ENCODE data around the gene NSL1. TPM values are rescaled to one million over a fixed set of nuclear protein-coding genes. Genes with fewer than 3 reads are reported as not detected.
"Not testable (repeated sequence)": the region's sequence is repeated elsewhere in the genome, so short reads cannot be mapped to it uniquely, and the experiment has no call there.

Gene NSL1
- total and polyA plus RNA-seq, 2 donors, result 23.8 to 48.8 TPM

DNA sequence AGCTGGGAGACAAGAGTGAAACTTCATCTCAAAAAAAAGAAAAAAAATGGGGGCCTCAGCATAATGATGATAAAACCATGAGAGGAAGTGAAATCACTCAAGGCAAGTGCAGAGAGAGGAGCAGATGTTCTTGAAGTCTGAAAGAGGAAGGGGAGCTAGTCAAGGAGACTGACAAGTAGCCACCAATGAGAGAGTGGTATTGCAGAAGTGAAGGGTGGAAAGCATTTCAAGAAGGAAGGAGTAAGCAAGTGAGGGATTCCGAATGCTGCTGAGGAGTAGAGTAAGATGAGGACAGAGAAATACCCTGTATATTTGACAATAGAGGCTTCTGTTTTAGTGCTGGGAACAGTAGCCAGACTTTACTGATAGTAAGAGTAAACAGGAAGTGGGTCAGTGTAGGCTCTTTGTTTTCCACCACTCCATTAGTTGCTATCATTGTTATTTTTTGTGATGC lies 3.0 kb upstream of the NSL1 start:
- Histone ChIP-seq H3K27ac (ENCODE audit: low read depth in 1 of 2, low read length in 1 of 2) (peak overlapping the region; percentile 20 to 43), H3K36me3 (ENCODE audit: control insufficient read depth in 2 of 2, insufficient read depth in 2 of 2, low read length in 1 of 2) (peaks cover 8 to 19% of the 10 kb centered on the region in 2 donors), H3K27me3 (ENCODE audit: control insufficient read depth in 2 of 2, insufficient read depth in 1 of 2, low read length in 1 of 2) (no peaks in the 10 kb centered on the region), H3K9me3 (ENCODE audit: control insufficient read depth in 2 of 2, insufficient read depth in 1 of 2, low read length in 1 of 2) (no peaks in the 10 kb centered on the region), H3K4me1 (ENCODE audit: control insufficient read depth in 2 of 2, insufficient read depth in 2 of 2, low read length in 2 of 2) (peaks cover 2 to 16% of the 10 kb centered on the region in 2 donors), H3K4me3 (ENCODE audit: low read length in 2 of 2) (no peak overlapping the region)
- peak in 7 of 9 donors; percentile 14 to 74 (median 37) for DNase-seq (ENCODE audit: low read depth in 6 of 9, low spot score in 9 of 9)
- WGBS, result 89% methylated on average over 1 of the region's 1 CpG

GRCh38 chr1:212792396-212792908 lies 875 bp upstream of the NSL1 start:
- H3K9me3 ChIP-seq (ENCODE audit: control insufficient read depth in 2 of 2, insufficient read depth in 1 of 2, low read length in 1 of 2), result no peaks in the 10 kb centered on the region
- 28% methylated on average over 16 of the region's 16 CpGs for WGBS
- DNase-seq (ENCODE audit: low read depth in 6 of 9, low spot score in 9 of 9), result peak in 1 of 9 donors; percentile 19
- peaks cover 3 to 7% of the 10 kb centered on the region in 2 donors for H3K36me3 ChIP-seq (ENCODE audit: control insufficient read depth in 2 of 2, insufficient read depth in 2 of 2, low read length in 1 of 2)
- no peaks in the 10 kb centered on the region for H3K27me3 ChIP-seq (ENCODE audit: control insufficient read depth in 2 of 2, insufficient read depth in 1 of 2, low read length in 1 of 2)
- H3K27ac ChIP-seq (ENCODE audit: low read depth in 1 of 2, low read length in 1 of 2), result peak overlapping the region; percentile 81 to 85
- peak overlapping the region; percentile 76 to 80 for H3K4me3 ChIP-seq (ENCODE audit: low read length in 2 of 2)
- H3K4me1 ChIP-seq (ENCODE audit: control insufficient read depth in 2 of 2, insufficient read depth in 2 of 2, low read length in 2 of 2), result peaks cover 2 to 16% of the 10 kb centered on the region in 2 donors

- H3K27me3 ChIP-seq (ENCODE audit: control insufficient read depth in 2 of 2, insufficient read depth in 1 of 2, low read length in 1 of 2), result no peaks in the 10 kb centered on the region
- peaks cover 2 to 16% of the 10 kb centered on the region in 2 donors for H3K4me1 ChIP-seq (ENCODE audit: control insufficient read depth in 2 of 2, insufficient read depth in 2 of 2, low read length in 2 of 2)
- peak overlapping the region; percentile 70 to 85 for H3K27ac ChIP-seq (ENCODE audit: low read depth in 1 of 2, low read length in 1 of 2)
- H3K9me3 ChIP-seq (ENCODE audit: control insufficient read depth in 2 of 2, insufficient read depth in 1 of 2, low read length in 1 of 2), result no peaks in the 10 kb centered on the region
- H3K36me3 ChIP-seq (ENCODE audit: control insufficient read depth in 2 of 2, insufficient read depth in 2 of 2, low read length in 1 of 2), result peaks cover 6 to 8% of the 10 kb centered on the region in 2 donors
- WGBS, result under 1% methylated on average over 22 of the region's 22 CpGs
- no peak for DNase-seq (ENCODE audit: low read depth in 6 of 9, low spot score in 9 of 9)
- peak overlapping the region; percentile 76 to 80 for H3K4me3 ChIP-seq (ENCODE audit: low read length in 2 of 2)
Observed at GRCh38 chr1:212791261-212791675, 309 bp downstream of the NSL1 start.

DNA sequence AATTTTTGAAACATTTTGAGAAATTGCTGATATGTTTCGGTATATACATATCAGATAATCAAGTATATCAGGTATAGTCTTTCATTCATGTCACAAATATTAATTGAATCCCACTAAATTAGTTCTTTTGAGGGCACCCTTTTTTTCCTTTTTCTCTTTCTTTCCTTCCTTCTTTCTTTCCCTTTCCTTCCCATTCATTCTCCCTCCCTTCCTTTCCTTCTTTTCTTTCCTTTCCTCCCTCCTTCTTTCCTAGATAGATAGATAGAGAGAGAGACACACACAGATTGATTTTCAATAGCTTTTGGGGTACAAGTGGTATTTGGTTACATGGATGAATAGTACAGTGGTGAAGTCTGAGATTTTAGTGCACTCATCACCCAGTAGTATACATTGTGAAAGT lies 5.7 kb downstream of the NSL1 start:
- WGBS, result 99% methylated on average over 1 of the region's 1 CpG
- no peak overlapping the region for H3K4me3 ChIP-seq (ENCODE audit: low read length in 2 of 2)
- no peak for DNase-seq (ENCODE audit: low read depth in 6 of 9, low spot score in 9 of 9)
- H3K36me3 ChIP-seq (ENCODE audit: control insufficient read depth in 2 of 2, insufficient read depth in 2 of 2, low read length in 1 of 2), result peaks cover 10 to 33% of the 10 kb centered on the region in 2 donors
- peaks cover 1 to 2% of the 10 kb centered on the region in 2 donors for H3K4me1 ChIP-seq (ENCODE audit: control insufficient read depth in 2 of 2, insufficient read depth in 2 of 2, low read length in 2 of 2)
- H3K27ac ChIP-seq (ENCODE audit: low read depth in 1 of 2, low read length in 1 of 2), result no peak overlapping the region
- no peaks in the 10 kb centered on the region for H3K9me3 ChIP-seq (ENCODE audit: control insufficient read depth in 2 of 2, insufficient read depth in 1 of 2, low read length in 1 of 2)
- H3K27me3 ChIP-seq (ENCODE audit: control insufficient read depth in 2 of 2, insufficient read depth in 1 of 2, low read length in 1 of 2), result no peaks in the 10 kb centered on the region

DNA sequence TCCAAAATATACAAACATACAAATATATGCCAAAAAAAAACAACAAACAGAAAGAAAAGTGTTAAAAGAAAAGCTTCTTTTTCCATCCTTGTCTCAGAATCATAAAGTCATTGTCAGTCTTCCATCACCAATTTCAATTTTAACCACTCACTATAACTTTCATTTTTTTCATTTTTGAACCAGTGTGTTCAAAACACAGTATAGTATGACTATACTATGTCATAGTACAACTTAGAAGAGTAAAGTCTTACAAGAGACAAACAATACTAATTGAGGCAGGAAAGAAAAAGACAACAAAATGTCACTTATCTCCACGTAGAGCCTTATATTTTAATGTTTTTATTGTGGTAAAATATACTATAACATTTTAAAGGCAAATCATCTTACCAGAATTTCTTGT lies 7.6 kb downstream of the NSL1 start:
- Histone ChIP-seq H3K27me3 (ENCODE audit: control insufficient read depth in 2 of 2, insufficient read depth in 1 of 2, low read length in 1 of 2) (no peaks in the 10 kb centered on the region), H3K4me1 (ENCODE audit: control insufficient read depth in 2 of 2, insufficient read depth in 2 of 2, low read length in 2 of 2) (no peaks in the 10 kb centered on the region), H3K4me3 (ENCODE audit: low read length in 2 of 2) (no peak overlapping the region), H3K27ac (ENCODE audit: low read depth in 1 of 2, low read length in 1 of 2) (no peak overlapping the region), H3K36me3 (ENCODE audit: control insufficient read depth in 2 of 2, insufficient read depth in 2 of 2, low read length in 1 of 2) (peaks cover 10 to 38% of the 10 kb centered on the region in 2 donors), H3K9me3 (ENCODE audit: control insufficient read depth in 2 of 2, insufficient read depth in 1 of 2, low read length in 1 of 2) (no peaks in the 10 kb centered on the region)
- DNase-seq (ENCODE audit: low read depth in 6 of 9, low spot score in 9 of 9), result no peak
- 94% methylated on average over 1 of the region's 1 CpG for WGBS

GRCh38 chr1:212782422-212783154 lies 9.0 kb downstream of the NSL1 start:
- Histone ChIP-seq H3K4me1 (ENCODE audit: control insufficient read depth in 2 of 2, insufficient read depth in 2 of 2, low read length in 2 of 2) (no peaks in the 10 kb centered on the region), H3K4me3 (ENCODE audit: low read length in 2 of 2) (no peak overlapping the region), H3K27me3 (ENCODE audit: control insufficient read depth in 2 of 2, insufficient read depth in 1 of 2, low read length in 1 of 2) (no peaks in the 10 kb centered on the region), H3K36me3 (ENCODE audit: control insufficient read depth in 2 of 2, insufficient read depth in 2 of 2, low read length in 1 of 2) (peaks cover 10 to 38% of the 10 kb centered on the region in 2 donors), H3K27ac (ENCODE audit: low read depth in 1 of 2, low read length in 1 of 2) (no peak overlapping the region), H3K9me3 (ENCODE audit: control insufficient read depth in 2 of 2, insufficient read depth in 1 of 2, low read length in 1 of 2) (no peaks in the 10 kb centered on the region)
- DNase-seq (ENCODE audit: low read depth in 6 of 9, low spot score in 9 of 9), result peak in 3 of 9 donors; percentile 13 to 55 (median 28)
- 97% methylated on average over 3 of the region's 3 CpGs for WGBS

GRCh38 chr1:212781225-212781624 lies 10.4 kb downstream of the NSL1 start:
- WGBS, result 94% methylated on average over 2 of the region's 2 CpGs

DNA sequence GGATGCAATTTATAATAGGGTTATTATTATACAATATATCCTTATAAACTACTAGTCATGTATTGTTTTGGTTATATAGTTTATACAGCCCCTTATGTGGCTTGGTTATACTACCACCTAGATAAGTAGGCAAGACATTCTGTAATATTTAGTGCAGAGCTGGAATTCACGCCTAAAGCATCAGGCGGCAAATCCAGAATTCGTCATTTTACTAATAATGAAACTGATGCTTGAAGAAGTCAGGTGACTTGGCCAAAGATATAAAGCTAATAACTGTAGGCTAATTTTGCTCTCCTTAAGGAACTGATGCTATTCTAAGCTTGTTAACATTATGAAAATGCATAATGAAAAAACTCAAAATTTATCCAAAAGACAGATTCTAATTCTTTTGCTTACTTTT lies 10.8 kb downstream of the NSL1 start:
- no peak overlapping the region for H3K4me3 ChIP-seq (ENCODE audit: low read length in 2 of 2)
- no peaks in the 10 kb centered on the region for H3K9me3 ChIP-seq (ENCODE audit: control insufficient read depth in 2 of 2, insufficient read depth in 1 of 2, low read length in 1 of 2)
- no peaks in the 10 kb centered on the region for H3K4me1 ChIP-seq (ENCODE audit: control insufficient read depth in 2 of 2, insufficient read depth in 2 of 2, low read length in 2 of 2)
- 96% methylated on average over 3 of the region's 3 CpGs for WGBS
- no peak overlapping the region for H3K27ac ChIP-seq (ENCODE audit: low read depth in 1 of 2, low read length in 1 of 2)
- H3K36me3 ChIP-seq (ENCODE audit: control insufficient read depth in 2 of 2, insufficient read depth in 2 of 2, low read length in 1 of 2), result peaks cover 4 to 34% of the 10 kb centered on the region in 2 donors
- DNase-seq (ENCODE audit: low read depth in 6 of 9, low spot score in 9 of 9), result no peak
- no peaks in the 10 kb centered on the region for H3K27me3 ChIP-seq (ENCODE audit: control insufficient read depth in 2 of 2, insufficient read depth in 1 of 2, low read length in 1 of 2)

More at GRCh38 chr1:212781225-212781624, 10.4 kb downstream of the NSL1 start:
- Histone ChIP-seq H3K4me1 (ENCODE audit: control insufficient read depth in 2 of 2, insufficient read depth in 2 of 2, low read length in 2 of 2) (no peaks in the 10 kb centered on the region), H3K36me3 (ENCODE audit: control insufficient read depth in 2 of 2, insufficient read depth in 2 of 2, low read length in 1 of 2) (peaks cover 4 to 35% of the 10 kb centered on the region in 2 donors), H3K27ac (ENCODE audit: low read depth in 1 of 2, low read length in 1 of 2) (no peak overlapping the region), H3K9me3 (ENCODE audit: control insufficient read depth in 2 of 2, insufficient read depth in 1 of 2, low read length in 1 of 2) (no peaks in the 10 kb centered on the region), H3K27me3 (ENCODE audit: control insufficient read depth in 2 of 2, insufficient read depth in 1 of 2, low read length in 1 of 2) (no peaks in the 10 kb centered on the region), H3K4me3 (ENCODE audit: low read length in 2 of 2) (no peak overlapping the region)
- no peak for DNase-seq (ENCODE audit: low read depth in 6 of 9, low spot score in 9 of 9)

DNA sequence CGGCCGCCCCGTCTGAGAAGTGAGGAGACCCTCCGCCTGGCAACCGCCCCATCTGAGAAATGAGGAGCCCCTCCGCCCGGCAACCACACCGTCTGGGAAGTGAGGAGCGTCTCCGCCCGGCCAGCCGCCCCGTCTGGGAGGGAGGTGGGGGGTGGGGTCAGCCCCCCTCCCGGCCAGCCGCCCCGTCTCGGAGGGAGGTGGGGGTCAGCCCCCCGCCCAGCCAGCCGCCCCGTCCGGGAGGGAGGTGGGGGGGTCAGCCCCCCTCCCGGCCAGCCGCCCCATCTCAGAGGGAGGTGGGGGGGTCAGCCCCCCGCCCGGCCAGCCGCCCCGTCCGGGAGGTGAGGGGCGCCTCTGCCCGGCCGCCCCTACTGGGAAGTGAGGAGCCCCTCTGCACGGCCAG lies 12.5 kb downstream of the NSL1 start:
- H3K36me3 ChIP-seq (ENCODE audit: control insufficient read depth in 2 of 2, insufficient read depth in 2 of 2, low read length in 1 of 2), result peaks cover 4 to 31% of the 10 kb centered on the region in 2 donors
- 99% methylated on average over 28 of the region's 32 CpGs for WGBS
- not testable (repeated sequence) for H3K27me3 ChIP-seq (ENCODE audit: control insufficient read depth in 2 of 2, insufficient read depth in 1 of 2, low read length in 1 of 2); DNase-seq (ENCODE audit: low read depth in 6 of 9, low spot score in 9 of 9); H3K4me3 ChIP-seq (ENCODE audit: low read length in 2 of 2); H3K4me1 ChIP-seq (ENCODE audit: control insufficient read depth in 2 of 2, insufficient read depth in 2 of 2, low read length in 2 of 2); H3K27ac ChIP-seq (ENCODE audit: low read depth in 1 of 2, low read length in 1 of 2); H3K9me3 ChIP-seq (ENCODE audit: control insufficient read depth in 2 of 2, insufficient read depth in 1 of 2, low read length in 1 of 2)

Measured in thymus (tissue), 11 donors.